ACC112 (cell line): Measurements from ENCODE around the gene POU2F1.

Source experiments
- H2AFZ ChIP-seq: fragments of 200-600 bp; sonication (generic); one replicate; pipeline ENCODE4 v1.6.0; 2017; ENCODE audit warnings: antibody characterized with exemption, low read length; ENCODE audit not compliant: unreplicated experiment
- H3K27ac ChIP-seq: fragments of 200-600 bp; sonication (generic); 2 replicates; pipeline ENCODE4 v1.5.1; 2014; ENCODE audit warnings: low read depth, mild to moderate bottlenecking, antibody characterized with exemption, low read length, moderate library complexity
- H3K27me3 ChIP-seq: fragments of 200-600 bp; sonication (generic); 2 replicates; pipeline ENCODE4 v1.6.1; 2014; ENCODE audit warnings: mild to moderate bottlenecking, antibody characterized with exemption, low read length, moderate library complexity, mixed read lengths; ENCODE audit not compliant: insufficient read depth
- H3K36me3 ChIP-seq: fragments of 200-600 bp; sonication (generic); 2 replicates; pipeline ENCODE4 v1.6.1; 2016; ENCODE audit warnings: mild to moderate bottlenecking, antibody characterized with exemption, low read length, moderate library complexity, mixed read lengths; ENCODE audit not compliant: insufficient read depth
- H3K4me1 ChIP-seq: fragments of 200-600 bp; sonication (generic); one replicate; pipeline ENCODE4 v1.6.1; 2016; ENCODE audit warnings: low read length, mixed read lengths; ENCODE audit not compliant: insufficient read depth, unreplicated experiment, control insufficient read depth
- H3K4me3 ChIP-seq: fragments of 200-600 bp; sonication (generic); 2 replicates; pipeline ENCODE4 v1.5.1; 2014; ENCODE audit warnings: mild to moderate bottlenecking, low read depth, low read length
- H3K79me2 ChIP-seq: fragments of 200-600 bp; sonication (generic); one replicate; pipeline ENCODE4 v1.6.0; 2016; ENCODE audit warnings: low read length; ENCODE audit not compliant: control insufficient read depth, unreplicated experiment, insufficient read depth

The POU2F1 gene

GRCh38 chr1:167367705-167368104 is 147.0 kb downstream of the POU2F1 start:
- Histone ChIP-seq H3K27ac (no peak overlapping the region), H3K4me3 (no peak overlapping the region), H3K36me3 (peaks cover 4% of the 10 kb centered on the region; the same call in 1 of the 2 replicates), H3K4me1 (no peaks in the 10 kb centered on the region), H2AFZ (no peak overlapping the region), H3K27me3 (no peaks in the 10 kb centered on the region), H3K79me2 (no peaks in the 10 kb centered on the region)

GRCh38 chr1:167369175-167369574 is 148.5 kb downstream of the POU2F1 start:
- H2AFZ ChIP-seq: no peak overlapping the region
- H3K4me1 ChIP-seq: no peaks in the 10 kb centered on the region
- no peak overlapping the region for H3K4me3 ChIP-seq
- H3K27me3 ChIP-seq: no peaks in the 10 kb centered on the region
- no peak overlapping the region for H3K27ac ChIP-seq
- peaks cover 4% of the 10 kb centered on the region; the same call in 1 of the 2 replicates for H3K36me3 ChIP-seq
- no peaks in the 10 kb centered on the region for H3K79me2 ChIP-seq

- Histone ChIP-seq H3K4me3 (no peak overlapping the region), H2AFZ (no peak overlapping the region), H3K79me2 (no peaks in the 10 kb centered on the region), H3K27ac (no peak overlapping the region), H3K27me3 (no peaks in the 10 kb centered on the region), H3K36me3 (peaks cover 4% of the 10 kb centered on the region; the same call in 1 of the 2 replicates), H3K4me1 (no peaks in the 10 kb centered on the region)
These were observed 149.2 kb downstream of the POU2F1 start for GRCh38 chr1:167369933-167370332.

GRCh38 chr1:167371030-167371429 is 150.3 kb downstream of the POU2F1 start:
- Histone ChIP-seq H3K4me3 (no peak overlapping the region), H3K27me3 (no peaks in the 10 kb centered on the region), H3K27ac (no peak overlapping the region), H2AFZ (no peak overlapping the region), H3K79me2 (no peaks in the 10 kb centered on the region), H3K4me1 (no peaks in the 10 kb centered on the region), H3K36me3 (peaks cover 4% of the 10 kb centered on the region; the same call in 1 of the 2 replicates)

GRCh38 chr1:167373398-167373797 is 152.7 kb downstream of the POU2F1 start:
- H3K36me3 ChIP-seq: peaks cover 4% of the 10 kb centered on the region; the same call in 1 of the 2 replicates
- no peaks in the 10 kb centered on the region for H3K27me3 ChIP-seq
- H3K27ac ChIP-seq: no peak overlapping the region
- H3K79me2 ChIP-seq: no peaks in the 10 kb centered on the region
- H3K4me1 ChIP-seq: no peaks in the 10 kb centered on the region
- no peak overlapping the region for H3K4me3 ChIP-seq
- H2AFZ ChIP-seq: no peak overlapping the region

DNA sequence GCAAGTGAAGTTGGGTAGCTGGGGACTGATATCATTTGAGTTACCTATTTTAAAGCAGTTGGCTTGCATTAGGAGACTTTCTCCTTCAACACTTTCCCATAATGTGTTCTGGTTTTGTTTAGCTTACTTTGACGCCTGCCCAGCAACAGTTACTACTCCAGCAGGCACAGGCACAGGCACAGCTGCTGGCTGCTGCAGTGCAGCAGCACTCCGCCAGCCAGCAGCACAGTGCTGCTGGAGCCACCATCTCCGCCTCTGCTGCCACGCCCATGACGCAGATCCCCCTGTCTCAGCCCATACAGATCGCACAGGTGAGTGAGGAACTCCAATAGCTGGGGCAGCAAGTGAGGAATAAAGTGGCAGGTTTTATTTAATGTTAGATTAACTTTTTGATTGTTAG is 153.3 kb downstream of the POU2F1 start:
- no peaks in the 10 kb centered on the region for H3K4me1 ChIP-seq

DNA sequence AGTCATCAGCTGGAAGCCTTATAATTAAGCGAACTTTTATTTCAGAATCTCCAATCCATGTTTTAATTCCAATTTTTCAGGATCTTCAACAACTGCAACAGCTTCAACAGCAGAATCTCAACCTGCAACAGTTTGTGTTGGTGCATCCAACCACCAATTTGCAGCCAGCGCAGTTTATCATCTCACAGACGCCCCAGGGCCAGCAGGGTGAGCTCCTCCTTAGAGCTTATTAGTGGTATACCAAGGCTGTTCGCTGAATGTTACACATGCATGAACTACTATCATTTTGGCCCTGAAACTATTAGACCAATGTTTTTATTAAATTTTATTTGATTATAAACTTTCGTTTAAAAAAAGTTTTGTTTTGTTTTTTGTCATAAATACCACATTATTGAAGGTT is 155.3 kb downstream of the POU2F1 start:
- Histone ChIP-seq H3K36me3 (peaks cover 4% of the 10 kb centered on the region; the same call in 1 of the 2 replicates), H3K27me3 (no peaks in the 10 kb centered on the region), H3K27ac (no peak overlapping the region), H3K79me2 (no peaks in the 10 kb centered on the region), H3K4me1 (no peaks in the 10 kb centered on the region), H3K4me3 (no peak overlapping the region), H2AFZ (no peak overlapping the region)

More for the DNA sequence above, 153.3 kb downstream of the POU2F1 start:
- H3K27me3 ChIP-seq: no peaks in the 10 kb centered on the region
- no peak overlapping the region for H3K27ac ChIP-seq
- no peak overlapping the region for H2AFZ ChIP-seq
- H3K4me3 ChIP-seq: no peak overlapping the region
- peaks cover 4% of the 10 kb centered on the region; the same call in 1 of the 2 replicates for H3K36me3 ChIP-seq
- no peaks in the 10 kb centered on the region for H3K79me2 ChIP-seq

GRCh38 chr1:167387251-167387910 is 166.7 kb downstream of the POU2F1 start:
- Histone ChIP-seq H3K36me3 (peaks cover 4% of the 10 kb centered on the region; the same call in 1 of the 2 replicates), H3K79me2 (no peaks in the 10 kb centered on the region), H2AFZ (no peak overlapping the region), H3K27me3 (no peaks in the 10 kb centered on the region), H3K4me3 (no peak overlapping the region), H3K27ac (no peak overlapping the region), H3K4me1 (no peaks in the 10 kb centered on the region)

- no peaks in the 10 kb centered on the region for H3K4me1 ChIP-seq
- no peak overlapping the region for H3K27ac ChIP-seq
- no peaks in the 10 kb centered on the region for H3K79me2 ChIP-seq
- H3K27me3 ChIP-seq: no peaks in the 10 kb centered on the region
- no peak overlapping the region for H3K4me3 ChIP-seq
- H2AFZ ChIP-seq: no peak overlapping the region
- peaks cover 4% of the 10 kb centered on the region; the same call in 1 of the 2 replicates for H3K36me3 ChIP-seq
These were observed 168.3 kb downstream of the POU2F1 start for GRCh38 chr1:167388976-167389375.

DNA sequence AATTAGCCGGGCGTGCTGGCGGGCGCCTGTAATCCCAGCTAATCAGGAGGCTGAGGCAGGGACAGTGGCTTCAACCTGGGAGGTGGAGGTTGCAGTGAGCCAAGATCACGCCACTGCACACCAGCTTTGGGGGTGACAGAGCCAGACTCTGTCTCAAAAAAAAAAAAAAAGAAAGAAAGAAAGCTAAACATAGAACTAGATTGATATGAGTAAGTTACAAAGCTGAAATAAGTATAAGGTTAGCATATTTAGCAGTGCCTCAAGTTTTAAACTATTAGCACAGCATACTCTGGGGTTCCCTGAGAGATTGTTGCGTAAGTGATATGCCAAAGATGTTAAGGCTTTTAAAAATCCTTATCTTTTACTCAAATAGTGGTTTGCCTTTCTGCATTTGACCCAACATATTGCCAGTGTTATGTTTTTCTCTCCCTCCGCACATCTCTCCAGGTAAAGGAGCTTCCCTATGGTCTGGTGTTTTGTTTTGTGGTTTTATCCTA is 171.6 kb downstream of the POU2F1 start:
- H2AFZ ChIP-seq: no peak overlapping the region
- H3K36me3 ChIP-seq: no peaks in the 10 kb centered on the region
- H3K27ac ChIP-seq: no peak overlapping the region
- no peaks in the 10 kb centered on the region for H3K27me3 ChIP-seq
- H3K4me3 ChIP-seq: no peak overlapping the region
- H3K79me2 ChIP-seq: no peaks in the 10 kb centered on the region
- no peaks in the 10 kb centered on the region for H3K4me1 ChIP-seq

GRCh38 chr1:167400359-167400953 is 179.8 kb downstream of the POU2F1 start:
- H3K27ac ChIP-seq: no peak overlapping the region
- H3K4me3 ChIP-seq: no peak overlapping the region
- H2AFZ ChIP-seq: no peak overlapping the region
- H3K79me2 ChIP-seq: no peaks in the 10 kb centered on the region
- peaks cover 4% of the 10 kb centered on the region; the same call in 1 of the 2 replicates for H3K36me3 ChIP-seq
- H3K4me1 ChIP-seq: no peaks in the 10 kb centered on the region
- no peaks in the 10 kb centered on the region for H3K27me3 ChIP-seq
